ENCODE data around the gene TAGLN3.

The TAGLN3 gene

DNA sequence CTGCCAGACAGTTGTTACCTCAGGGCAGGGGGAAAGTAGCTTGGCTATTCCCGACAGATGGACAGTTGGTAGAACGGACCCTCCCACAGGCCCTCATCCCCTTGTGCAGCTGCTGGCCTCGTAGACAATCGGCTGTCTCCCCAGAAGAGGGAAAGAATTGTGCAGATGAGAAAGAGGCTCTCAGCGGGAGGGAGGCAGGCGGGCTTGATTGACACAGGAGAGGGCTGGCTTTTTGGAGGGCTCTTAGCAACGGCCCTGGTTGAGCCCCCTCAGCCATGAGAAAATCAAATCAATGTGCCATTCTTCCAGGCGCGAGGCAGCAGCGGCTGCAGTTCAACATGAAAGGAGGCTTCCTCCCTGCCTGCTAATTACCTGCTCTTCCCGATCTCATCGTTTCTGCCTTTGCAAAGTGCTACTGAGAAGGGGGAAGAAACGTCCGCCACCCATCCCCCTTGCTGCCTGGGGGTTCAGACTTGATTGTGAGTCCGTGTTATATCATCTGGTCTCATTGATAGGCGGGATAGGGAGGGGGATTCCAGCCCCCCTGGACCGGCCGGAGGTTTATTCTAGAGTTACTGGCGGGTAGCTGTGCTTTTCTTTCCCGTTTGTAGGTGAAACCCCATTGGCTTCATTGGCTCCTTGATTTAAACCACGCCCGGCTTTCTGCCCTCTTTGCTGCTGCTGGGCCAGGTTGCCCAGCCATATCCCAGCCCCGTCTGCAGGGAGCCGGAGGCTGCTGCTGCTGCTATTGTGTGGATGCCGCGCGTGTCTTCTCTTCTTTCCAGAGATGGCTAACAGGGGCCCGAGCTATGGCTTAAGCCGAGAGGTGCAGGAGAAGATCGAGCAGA is at the start of gene TAGLN3:
Gene TAGLN3 (plus strand): TSS at position 287 of the 848 bp plus-strand sequence. CDS start 501 bp downstream, at position 788.
- DNase-seq (ENCODE audit: low read depth in 2 of 2) = no peak

DNA sequence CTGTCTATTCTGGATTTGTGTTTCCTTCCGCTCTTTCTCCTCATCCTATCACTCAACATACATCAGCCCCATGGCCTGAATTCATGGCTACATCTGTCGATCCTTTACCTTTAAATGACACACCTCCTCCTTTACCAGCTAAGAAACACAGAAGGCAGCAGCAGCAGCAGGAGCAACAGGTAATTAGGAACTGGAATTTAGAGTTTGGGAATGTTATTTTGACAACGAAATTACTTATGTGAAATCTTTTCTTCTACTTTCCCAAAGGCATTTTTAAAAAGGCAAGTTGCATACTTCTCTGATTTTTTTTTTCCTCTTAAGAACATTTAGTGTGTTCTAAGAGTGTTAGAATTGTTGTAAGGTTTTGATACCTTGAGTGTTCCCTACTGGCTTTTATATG is 49.0 kb upstream of the TAGLN3 start:
- no peak for DNase-seq (ENCODE audit: low read depth in 2 of 2)

DNA sequence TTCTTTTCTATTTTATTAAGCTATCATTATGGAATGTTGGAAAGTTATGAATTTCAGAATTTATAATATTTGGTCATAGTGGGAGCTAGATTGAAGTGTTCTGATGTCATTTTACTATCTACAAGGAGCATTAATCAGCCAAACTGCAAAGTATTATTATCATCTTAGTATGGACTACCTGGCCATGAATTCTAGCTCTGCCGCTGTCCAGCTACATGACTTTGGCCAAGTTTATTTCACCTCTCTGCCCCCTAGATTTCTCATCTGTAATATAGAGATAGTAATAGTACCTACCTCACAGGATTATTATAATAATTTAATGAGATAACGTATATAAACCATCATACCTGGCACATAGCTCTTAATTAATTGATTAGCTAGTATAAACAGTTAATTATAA is 47.7 kb upstream of the TAGLN3 start:
- no peak for DNase-seq (ENCODE audit: low read depth in 2 of 2)

DNA sequence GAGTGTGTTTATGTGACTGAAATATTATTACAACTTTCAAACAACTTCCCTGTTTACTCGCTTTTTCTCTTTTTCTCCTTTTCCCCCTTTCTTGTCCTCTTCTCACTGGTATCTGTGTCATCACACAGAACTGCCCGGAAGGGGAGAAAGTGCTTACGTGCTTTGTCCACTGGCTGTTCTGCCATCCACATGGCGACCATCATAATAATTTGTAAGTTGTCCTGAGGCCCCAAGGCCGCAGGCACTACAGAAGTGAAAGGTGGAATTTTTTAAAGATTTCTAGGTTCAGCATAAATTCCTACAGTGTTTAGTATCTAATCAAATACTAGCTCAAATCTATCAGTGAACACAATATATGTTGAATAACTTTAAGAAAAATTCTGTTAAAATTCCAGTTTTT is 46.6 kb upstream of the TAGLN3 start:
- no peak for DNase-seq (ENCODE audit: low read depth in 2 of 2)

DNA sequence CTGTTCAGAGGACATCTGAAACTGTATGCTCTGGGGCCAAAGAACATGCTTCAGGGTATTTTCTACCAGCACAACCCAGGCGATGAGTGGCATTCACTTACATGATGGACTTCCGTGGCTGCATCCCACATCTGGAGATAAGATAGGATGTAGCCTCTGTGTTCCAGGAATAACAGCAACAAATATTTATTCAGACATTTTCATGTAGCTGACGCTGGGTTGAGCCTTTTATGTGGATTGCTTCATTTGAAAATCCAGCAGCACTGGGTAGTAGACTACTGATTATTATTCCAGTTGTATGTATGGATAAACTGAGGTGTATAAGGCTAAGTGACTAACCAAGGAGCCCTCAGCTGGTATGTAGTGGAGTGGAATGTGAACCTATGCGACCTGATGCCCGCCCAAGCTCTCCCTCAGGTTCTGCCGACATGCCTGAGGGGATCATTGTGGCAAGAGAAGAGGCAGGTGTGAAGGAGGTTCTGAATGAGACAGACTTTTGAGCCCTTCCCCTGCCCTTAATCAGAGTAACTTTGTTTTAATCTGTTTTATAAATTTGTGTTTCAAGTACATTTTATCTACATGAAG is 45.8 kb upstream of the TAGLN3 start:
- no peak for DNase-seq (ENCODE audit: low read depth in 2 of 2)

DNA sequence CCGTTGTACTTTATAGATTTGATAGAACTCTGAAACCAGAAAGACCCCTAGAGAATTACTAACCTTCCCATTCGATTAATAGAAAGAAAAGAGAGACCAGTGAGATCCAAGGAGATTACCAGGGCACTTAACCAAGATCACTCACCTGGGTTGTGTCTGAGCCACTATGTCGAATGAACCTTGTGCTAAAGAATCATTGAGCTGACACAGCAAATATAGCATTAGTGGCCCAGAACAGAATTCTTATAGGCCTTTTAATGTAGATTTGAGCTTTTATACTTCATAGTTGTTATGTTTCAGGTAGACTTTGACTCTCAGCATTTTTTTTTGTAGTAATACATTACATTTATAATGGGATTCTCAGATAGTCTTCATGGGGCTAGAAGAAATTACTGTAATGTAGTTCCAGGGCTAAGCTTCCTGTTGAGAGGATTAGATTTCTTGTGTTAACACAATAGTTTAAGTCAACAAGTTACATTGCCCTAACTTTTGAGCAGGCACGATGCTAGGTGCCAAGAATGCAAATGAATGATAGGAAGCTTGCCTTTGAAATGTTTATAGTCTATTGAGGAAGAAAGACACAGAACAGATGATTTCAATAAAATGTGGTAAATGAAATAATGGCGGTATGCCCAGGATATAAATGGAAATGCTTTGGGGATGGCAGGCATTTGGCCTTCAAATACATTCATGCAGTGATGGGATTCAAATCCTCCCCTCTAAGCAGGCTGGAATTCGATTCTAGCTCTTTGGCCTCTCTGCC is 44.3 kb upstream of the TAGLN3 start:
- peak; percentile 76 to 86 for DNase-seq (ENCODE audit: low read depth in 2 of 2)

DNA sequence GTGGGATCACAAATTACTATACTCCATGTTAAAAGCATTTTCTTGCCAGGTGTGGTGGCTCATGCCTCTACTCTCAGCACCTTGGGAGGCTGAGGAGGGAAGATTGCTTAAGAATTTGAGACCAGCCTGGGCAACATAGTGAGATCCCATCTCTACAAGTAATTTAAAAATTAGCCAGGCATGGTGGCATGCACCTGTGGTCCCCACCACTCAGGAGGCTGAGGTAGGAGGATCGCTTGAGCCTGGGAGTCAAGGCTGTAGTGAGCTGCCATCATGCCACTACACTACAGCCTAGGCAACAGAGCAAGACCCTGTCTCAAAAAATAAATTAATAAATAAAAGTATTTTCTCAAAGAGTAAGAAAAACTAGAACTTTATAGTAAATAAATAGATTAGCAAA is 42.8 kb upstream of the TAGLN3 start:
- no peak for DNase-seq (ENCODE audit: low read depth in 2 of 2)

DNA sequence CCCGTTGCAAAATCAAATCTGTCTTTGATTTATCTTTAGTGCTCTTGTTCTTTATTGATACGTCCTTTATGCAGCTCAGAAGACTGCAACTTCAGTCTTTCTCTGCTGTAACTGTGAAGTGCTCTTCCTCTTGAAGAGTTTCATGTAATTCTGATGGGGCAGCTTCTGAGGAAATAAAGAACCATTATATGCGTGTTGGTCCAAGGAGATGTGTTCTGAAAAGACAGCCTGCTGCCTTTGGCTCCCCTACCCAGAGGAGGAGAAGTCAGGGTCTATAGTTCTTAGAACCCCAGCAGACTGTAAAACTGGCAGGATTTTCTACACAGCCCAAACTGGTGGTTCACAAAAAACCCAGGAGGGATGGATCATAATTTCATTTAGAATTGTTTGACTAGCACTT is 42.3 kb upstream of the TAGLN3 start:
- DNase-seq (ENCODE audit: low read depth in 2 of 2) = no peak

DNA sequence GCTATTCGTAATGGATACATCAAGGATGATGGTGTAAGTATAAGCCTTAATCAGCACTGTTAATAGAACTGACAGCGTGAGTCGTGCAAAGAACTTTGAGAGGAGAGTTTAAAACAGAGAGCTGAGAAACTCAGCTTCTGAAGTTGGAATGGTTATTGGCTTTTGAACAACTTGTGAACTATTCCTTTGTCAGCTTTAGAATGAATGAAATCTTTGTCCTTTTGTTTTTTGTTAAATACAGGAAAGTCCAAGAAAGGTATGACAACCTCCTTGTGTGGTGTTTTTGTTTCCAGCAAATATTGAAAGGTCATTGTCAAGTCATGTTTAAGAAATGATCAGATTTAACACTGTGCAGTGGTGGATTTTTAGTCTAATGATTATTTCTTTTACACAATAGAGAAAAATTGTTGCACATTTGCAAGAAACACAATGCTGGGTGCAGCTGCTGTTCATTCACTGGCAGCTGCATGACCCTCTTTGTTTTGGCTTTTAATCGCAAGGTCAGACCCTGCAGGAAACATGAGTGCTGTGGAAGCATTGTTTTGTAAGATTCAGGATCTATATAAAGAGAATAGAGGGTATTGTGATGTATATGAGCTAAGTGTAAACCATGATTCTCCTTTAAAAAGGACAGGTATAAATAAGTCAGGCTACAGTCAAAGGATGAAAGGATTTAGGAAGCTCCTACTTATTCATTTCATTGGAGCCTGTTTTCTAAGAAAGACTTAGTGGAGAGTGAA is 41.6 kb upstream of the TAGLN3 start:
- DNase-seq (ENCODE audit: low read depth in 2 of 2) = no peak

DNA sequence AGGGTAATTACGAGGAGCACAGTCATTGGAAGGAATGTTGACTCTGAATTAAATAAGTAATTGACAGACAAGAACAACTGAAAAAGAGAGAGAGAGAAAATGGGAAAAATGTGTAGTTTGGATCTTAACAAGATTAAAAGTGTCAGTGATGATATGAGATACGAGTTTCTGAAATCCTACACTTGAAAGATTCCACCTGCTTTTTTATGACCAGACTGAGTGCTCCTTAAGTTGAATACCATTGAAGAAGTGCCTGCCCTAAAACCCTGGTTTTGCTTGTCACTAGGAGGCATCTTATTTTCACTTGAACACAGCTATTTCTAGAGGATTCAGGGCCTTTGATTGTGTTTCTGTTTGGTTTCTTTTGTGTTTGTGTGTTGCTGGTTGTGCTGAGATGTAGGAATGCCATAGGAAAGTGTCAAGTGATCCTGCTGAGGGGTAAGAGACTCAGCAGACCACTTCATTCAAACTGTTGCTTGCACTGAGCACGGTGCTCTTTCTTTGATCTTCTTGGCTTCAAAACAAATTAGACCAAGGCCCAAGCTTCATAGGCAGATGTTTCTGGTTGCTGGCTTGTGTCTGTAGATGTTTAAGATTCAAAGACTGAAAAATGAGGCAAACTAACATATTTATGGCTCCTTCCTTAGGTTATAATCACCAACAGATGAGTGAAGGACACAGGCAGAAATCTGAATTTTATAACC is 37.1 kb upstream of the TAGLN3 start:
- peak; percentile 53 to 62 for DNase-seq (ENCODE audit: low read depth in 2 of 2)

DNA sequence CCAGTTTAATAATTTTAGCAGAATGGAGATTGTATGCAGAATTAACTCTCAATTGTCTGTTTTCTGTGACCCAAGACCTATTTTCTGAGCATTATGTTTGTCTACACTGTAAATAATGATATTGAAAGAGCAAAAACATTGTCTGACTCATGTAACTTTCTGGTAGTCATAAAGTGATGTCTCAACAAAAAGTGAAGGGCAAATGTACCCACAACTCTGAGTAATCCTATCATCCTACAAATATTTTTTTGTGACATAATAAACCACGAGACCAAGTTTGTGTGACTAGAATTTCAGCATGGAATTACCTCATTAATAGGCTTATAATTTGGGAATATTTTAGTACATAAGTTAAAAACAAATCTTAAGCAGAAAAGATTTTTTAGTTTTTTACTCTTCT is 35.3 kb upstream of the TAGLN3 start:
- peak in 1 of 2 experiments; percentile 27 for DNase-seq (ENCODE audit: low read depth in 2 of 2)

DNA sequence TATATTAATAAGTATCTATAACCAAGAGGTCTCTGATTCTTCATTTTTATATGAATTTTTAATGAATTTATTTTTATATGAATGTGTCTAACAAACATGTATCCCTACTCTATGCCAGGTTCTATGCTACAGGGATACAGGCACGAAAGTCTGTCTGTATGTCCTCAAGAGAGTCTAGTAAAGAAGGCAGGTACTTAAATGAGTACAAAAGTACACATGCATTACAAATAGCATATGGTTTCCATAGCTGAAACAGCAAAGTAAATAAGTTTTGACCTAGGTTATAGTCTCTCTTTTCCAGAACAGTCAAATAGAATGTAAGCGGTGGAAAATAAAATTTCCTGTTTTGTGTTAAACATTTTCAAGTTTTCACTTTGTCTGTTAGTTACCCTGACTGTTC is 33.2 kb upstream of the TAGLN3 start:
- no peak for DNase-seq (ENCODE audit: low read depth in 2 of 2)

DNA sequence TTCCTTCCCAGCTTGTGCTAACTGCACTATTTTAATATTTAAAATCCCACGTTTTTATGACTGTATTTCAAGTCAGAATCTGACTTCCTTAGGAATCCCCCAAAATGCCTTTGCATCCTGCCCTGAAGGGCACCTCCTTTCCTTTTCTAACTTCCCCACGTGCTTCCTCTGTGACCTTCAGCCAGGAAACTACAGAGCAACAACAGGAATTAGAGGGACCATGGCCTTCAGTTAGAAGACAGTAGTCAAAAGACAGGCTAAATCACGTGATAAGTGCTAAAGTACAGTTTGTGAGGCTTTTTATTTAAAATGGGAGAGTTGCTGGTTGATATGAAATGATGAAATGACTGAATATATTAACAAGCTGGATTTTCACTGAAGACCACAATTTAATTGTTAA is 31.7 kb upstream of the TAGLN3 start:
- DNase-seq (ENCODE audit: low read depth in 2 of 2) = no peak

DNA sequence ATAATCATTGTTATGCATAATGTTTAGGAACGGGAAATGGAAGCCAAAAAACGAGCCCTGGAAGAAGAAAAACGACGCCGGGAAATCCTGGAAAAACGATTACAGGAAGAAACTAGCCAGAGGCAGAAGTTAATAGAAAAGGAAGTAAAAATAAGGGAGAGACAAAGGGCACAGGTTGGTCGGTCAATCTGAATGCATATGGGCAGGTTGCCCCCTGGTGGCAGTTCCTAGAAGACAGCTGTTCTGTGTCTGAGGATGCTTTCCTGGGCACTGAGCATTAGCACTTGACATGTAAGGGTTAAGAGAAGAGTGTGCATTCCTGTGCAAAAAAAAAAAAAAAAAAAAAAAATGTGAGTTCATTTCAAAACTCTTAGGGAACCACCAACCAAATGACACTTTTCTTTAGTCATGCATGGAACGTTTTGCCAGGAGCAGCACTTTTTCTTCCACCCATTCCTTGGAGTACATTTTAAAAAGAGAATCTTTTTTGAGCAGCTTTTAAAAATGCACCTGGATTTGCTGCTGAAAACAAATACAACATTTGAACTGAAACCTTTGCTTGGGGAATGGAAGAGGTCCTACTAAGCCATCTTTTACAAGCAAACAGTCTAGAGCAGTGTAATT is 31.0 kb upstream of the TAGLN3 start:
- peak; percentile 55 to 60 for DNase-seq (ENCODE audit: low read depth in 2 of 2)

DNA sequence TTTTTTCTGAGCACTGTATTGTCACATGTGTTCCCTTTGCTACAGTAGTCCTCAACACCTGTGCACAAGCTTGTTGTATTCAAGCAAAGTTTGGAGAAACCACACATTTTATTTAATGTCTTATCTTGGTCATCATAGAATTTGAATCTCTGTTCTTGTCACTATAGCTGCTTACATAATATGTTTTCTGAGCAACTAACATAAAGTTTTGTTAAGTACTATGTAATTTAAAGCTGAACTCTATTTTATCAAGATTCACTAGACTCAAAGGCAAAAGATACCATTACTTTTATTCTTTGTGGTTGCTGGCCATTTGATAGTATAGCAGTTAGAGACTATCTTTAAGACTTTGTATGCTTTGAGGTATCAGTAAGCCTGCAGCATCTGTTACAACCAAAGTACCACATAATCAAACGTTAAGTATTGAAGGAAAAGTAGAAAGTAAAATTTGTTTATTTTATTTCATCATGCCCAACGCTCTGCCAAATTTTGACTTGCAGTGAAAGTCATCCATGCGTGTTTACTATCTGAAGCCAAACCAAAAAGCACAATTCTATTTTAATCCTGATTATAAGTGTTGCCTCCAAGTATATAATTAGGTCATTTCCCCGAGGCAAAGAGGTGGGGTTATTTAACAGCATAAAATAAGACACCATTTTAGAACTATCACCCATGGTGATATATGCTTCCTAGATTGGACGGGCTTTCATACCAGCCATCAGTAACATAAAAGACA is 30.2 kb upstream of the TAGLN3 start:
- no peak for DNase-seq (ENCODE audit: low read depth in 2 of 2)

DNA sequence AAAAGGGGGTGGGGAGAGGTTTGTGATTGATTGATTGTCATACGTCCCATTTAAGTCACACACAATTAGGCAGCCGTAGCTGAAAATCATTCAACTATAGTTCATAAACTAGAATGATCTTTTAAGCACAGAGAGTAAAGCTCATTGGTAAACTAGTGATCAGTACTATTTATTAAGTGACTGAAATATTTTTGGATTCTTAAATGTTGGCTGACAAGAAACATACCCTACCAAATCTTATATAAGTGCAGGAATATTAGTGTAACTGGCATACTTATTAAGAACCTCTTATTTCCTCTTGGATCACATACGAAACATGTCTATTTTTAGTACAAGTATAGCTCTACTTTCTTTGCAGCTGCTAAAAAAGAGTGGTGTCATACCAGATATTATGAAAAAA is 28.3 kb upstream of the TAGLN3 start:
- DNase-seq (ENCODE audit: low read depth in 2 of 2) = no peak

DNA sequence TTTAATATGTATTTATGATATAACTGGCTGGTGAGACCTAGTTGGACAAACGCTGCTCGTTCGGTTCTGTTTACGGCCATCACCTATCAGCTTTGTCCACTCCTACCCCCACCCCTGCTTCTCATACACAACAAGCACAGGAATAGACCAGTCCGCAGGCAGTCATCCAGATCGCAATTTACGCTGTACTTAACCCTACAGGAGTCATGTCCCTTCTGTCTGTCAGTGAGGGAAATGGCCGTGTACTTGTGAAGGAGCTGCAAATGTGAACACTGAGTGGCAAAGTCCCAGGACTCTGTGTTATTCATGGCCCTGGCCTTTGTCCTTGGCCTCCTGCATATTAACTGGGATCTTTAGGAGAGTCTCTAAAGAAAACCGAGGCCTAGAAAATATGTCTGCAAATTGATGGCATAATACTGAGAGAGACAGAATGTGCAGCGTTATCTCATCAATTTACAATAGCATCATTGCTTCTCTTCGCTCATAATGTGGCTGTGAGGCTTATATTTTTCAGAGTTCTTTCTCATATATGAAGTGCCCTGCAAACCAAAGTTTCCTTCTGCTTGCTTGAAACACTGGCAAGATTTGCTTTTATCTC is 27.1 kb upstream of the TAGLN3 start:
- DNase-seq (ENCODE audit: low read depth in 2 of 2) = no peak

DNA sequence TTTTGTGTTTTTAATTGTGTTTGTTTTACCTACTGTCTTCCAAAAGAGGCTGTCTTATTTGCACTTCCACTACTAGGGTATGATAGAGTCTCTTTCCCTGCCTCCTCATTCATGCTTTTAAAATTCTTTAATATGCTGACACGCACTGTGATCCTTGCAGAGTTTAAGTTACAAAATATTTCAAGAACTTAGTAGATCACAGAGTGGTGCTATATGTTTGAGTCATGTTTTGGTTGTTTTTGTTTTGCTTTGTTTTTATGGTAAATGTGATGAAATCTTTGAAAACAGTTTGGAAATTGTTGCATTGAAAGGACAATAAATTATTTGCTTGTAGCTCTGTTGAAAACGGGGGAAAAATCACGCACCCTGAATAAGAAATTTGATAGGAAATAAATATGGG is 25.8 kb upstream of the TAGLN3 start:
- no peak for DNase-seq (ENCODE audit: low read depth in 2 of 2)

DNA sequence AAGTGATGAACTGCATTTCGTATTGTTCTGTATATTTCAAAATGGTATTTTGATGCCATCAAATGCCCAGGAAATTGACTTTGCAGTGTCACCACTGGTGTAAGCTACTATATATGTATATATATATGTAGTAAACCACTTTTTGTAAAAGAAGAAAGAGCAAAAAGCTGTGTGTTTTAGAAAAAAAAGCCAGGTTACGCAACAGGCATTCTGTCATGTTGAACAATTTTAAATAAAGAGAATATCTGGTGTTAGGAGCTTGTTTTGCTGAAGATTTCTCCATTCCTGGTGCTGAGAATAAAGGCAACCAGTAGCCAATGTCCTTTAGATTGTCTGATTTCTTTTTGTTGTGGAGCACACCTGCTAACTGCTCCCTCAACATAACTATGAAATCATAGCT is 23.6 kb upstream of the TAGLN3 start:
- DNase-seq (ENCODE audit: low read depth in 2 of 2) = no peak

DNA sequence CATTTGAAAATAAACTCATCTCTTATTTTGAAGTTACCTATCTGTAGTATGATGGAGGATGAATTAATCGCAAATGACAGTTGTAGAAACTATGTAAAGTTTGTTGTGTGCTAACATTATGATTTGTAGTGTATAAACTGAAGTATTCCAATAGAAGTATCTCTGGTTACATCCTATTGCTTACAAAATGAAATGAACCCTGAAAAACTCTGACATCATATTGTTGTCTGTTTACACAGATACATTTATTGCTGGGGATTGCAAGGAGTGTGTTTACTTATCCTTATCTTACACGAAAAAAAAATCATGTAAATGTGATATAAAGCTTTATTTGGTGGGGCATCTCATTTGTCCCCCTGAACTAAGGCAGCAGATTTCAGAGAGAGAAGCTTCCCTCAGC is 22.5 kb upstream of the TAGLN3 start:
- DNase-seq (ENCODE audit: low read depth in 2 of 2) = no peak
